ENCODE measurements around the gene GZMA.

GRCh38 chr5:55154873-55155272 is 52.4 kb downstream of the GZMA start:
- TF ChIP-seq CTCF (IDR thresholded peaks at IDR 0.05; ENCODE audit: low read length): no peak
- no peak for TF ChIP-seq EZH2 (IDR thresholded peaks at IDR 0.05; ENCODE audit: borderline replicate concordance, low read length)
